HEK293T (cell line): ENCODE measurements around the gene TUBA4A.
A peak's percentile ranks its signal among the peaks of the same experiment; 100 is the strongest.
"Not testable (repeated sequence)": the region's sequence is repeated elsewhere in the genome, so short reads cannot be mapped to it uniquely, and the experiment has no call there.

ENCODE experiments used
- ARNT ChIP-seq: fragments of 450-650 bp; IDR thresholded peaks from 2 replicates; pipeline ENCODE4 v1.6.1; 2017; ENCODE audit warnings: mild to moderate bottlenecking
- BHLHE40 ChIP-seq: fragments of 450-650 bp; IDR thresholded peaks from 2 replicates; pipeline ENCODE4 v1.6.1; 2016; ENCODE audit warnings: mild to moderate bottlenecking, moderate library complexity, borderline replicate concordance
- CTBP1 ChIP-seq: fragments of 450-650 bp; IDR thresholded peaks from 2 replicates; pipeline ENCODE4 v1.6.1; 2016; ENCODE audit warnings: borderline replicate concordance
- ELF4 ChIP-seq: fragments of 450-650 bp; IDR thresholded peaks from 2 replicates; pipeline ENCODE4 v1.6.1; 2017; ENCODE audit warnings: antibody characterized with exemption
- FOXK2 ChIP-seq: fragments of 450-650 bp; IDR thresholded peaks from 2 replicates; pipeline ENCODE4 v1.6.1; 2016; ENCODE audit warnings: mild to moderate bottlenecking
- FOXM1 ChIP-seq: fragments of 450-650 bp; IDR thresholded peaks from 2 replicates; pipeline ENCODE4 v1.6.1; 2017; ENCODE audit warnings: mild to moderate bottlenecking, borderline replicate concordance
- L3MBTL2 ChIP-seq: fragments of 450-650 bp; conservative IDR thresholded peaks from 2 replicates; pipeline ENCODE4 v1.6.1; 2016; ENCODE audit warnings: mild to moderate bottlenecking
- NFRKB ChIP-seq: fragments of 450-650 bp; IDR thresholded peaks from 2 replicates; pipeline ENCODE4 v1.6.1; 2016; ENCODE audit warnings: mild to moderate bottlenecking, moderate library complexity
- SP1 ChIP-seq: fragments of 450-650 bp; IDR thresholded peaks from 2 replicates; pipeline ENCODE4 v1.6.1; 2017
- SUZ12 ChIP-seq: fragments of 450-650 bp; IDR thresholded peaks from 2 replicates; pipeline ENCODE4 v1.6.1; 2016; ENCODE audit warnings: mild to moderate bottlenecking
- TARDBP ChIP-seq: fragments of 450-650 bp; IDR thresholded peaks from 2 replicates; pipeline ENCODE4 v1.6.1; 2016
- ZNF384 ChIP-seq: fragments of 450-650 bp; IDR thresholded peaks from 2 replicates; pipeline ENCODE4 v1.6.1; 2016
- TF ChIP-seq, protein P1 (sequence below): fragments of 450-650 bp; IDR thresholded peaks from 2 replicates; pipeline ENCODE4 v1.6.1; 2016

DNA sequence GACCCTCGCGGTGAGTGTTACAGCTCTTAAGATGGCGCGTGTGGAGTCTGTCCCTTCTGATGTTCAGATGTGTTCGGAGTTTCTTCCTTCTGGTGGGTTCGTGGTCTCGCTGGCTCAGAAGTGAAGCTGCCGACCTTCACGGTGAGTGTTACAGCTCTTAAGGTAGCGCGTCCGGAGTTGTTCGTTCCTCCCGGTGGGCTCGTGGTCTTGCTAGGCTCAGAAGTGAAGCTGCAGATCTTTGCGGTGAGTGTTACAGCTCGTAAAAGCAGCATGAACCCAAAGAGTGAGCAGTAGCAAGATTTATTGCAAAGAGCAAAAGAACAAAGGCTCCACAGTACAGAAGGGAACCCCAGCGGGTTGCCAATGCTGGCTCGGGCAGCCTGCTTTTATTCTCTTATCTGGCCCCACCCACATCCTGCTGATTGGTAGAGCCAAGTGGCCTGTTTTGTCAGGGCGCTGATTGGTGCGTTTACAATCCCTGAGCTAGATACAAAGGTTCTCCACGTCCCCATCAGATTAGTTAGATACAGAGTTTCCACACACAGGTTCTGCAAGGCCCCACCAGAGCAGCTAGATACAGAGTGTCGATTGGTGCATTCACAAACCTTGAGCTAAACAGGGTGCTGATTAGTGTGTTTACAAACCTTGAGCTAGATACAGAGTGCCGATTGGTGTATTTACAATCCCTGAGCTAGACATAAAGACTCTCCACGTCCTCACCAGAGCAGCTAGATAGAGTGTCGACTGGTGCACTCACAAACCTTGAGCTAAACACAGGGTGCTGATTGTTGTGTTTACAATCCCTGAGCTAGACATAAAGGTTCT is 53.0 kb downstream of the TUBA4A start:
- TF ChIP-seq BHLHE40, TARDBP, FOXM1, SUZ12, FOXK2, ZNF384, SP1, NFRKB, CTBP1, ARNT: not testable (repeated sequence)
- TF ChIP-seq ELF4 (peak; percentile 50; the same call in 1 of the 2 replicates), L3MBTL2 (peak; percentile 83)
- TF ChIP-seq, protein P1, sequence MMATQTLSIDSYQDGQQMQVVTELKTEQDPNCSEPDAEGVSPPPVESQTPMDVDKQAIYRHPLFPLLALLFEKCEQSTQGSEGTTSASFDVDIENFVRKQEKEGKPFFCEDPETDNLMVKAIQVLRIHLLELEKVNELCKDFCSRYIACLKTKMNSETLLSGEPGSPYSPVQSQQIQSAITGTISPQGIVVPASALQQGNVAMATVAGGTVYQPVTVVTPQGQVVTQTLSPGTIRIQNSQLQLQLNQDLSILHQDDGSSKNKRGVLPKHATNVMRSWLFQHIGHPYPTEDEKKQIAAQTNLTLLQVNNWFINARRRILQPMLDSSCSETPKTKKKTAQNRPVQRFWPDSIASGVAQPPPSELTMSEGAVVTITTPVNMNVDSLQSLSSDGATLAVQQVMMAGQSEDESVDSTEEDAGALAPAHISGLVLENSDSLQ = peak; percentile 81
